Stimulated activated CD4-positive, alpha-beta T cell treated with anti-CD3 and anti-CD28 coated beads, Interleukin-4, amount 100 ng/mL, for 24 hours (primary cell): ENCODE measurements around the gene ITGAL.

Experiments
- DNase-seq: peaks from one replicate; pipeline ENCODE4 v3.0.0-alpha.2; 2020

Gene ITGAL

GRCh38 chr16:30570636-30571444 lies 98.3 kb downstream of the ITGAL start:
- peak; percentile 15 for DNase-seq

GRCh38 chr16:30571445-30572322 lies 99.1 kb downstream of the ITGAL start, which contains the start of gene ZNF688:
TSS of gene ZNF688 (minus strand) at chr16:30571714. CDS start at chr16:30571629, 85 bp downstream.
- peak; percentile 95 for DNase-seq
